Measurements from ENCODE around the gene ARRDC1.

DNA sequence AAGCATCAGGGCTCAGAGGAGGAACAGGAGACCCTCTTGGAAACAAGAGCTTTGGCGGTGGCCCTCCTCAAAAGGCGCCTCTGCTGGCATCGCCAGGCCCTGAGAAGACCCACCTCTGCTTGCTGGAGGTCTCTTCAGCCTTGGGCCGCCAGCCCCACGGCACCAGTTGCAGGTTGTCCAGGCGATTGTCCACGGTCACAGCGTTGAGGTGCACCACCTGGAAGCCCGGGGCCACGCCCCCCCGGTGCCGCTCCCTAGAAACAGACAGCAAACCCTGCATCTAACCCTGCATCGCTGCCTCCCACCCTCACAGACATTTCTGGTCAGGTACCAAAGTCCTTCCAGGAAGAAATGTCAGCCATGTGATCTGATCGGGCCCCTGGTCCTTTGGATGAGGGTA lies 18.6 kb upstream of the ARRDC1 start:
- TF ChIP-seq, protein P1, sequence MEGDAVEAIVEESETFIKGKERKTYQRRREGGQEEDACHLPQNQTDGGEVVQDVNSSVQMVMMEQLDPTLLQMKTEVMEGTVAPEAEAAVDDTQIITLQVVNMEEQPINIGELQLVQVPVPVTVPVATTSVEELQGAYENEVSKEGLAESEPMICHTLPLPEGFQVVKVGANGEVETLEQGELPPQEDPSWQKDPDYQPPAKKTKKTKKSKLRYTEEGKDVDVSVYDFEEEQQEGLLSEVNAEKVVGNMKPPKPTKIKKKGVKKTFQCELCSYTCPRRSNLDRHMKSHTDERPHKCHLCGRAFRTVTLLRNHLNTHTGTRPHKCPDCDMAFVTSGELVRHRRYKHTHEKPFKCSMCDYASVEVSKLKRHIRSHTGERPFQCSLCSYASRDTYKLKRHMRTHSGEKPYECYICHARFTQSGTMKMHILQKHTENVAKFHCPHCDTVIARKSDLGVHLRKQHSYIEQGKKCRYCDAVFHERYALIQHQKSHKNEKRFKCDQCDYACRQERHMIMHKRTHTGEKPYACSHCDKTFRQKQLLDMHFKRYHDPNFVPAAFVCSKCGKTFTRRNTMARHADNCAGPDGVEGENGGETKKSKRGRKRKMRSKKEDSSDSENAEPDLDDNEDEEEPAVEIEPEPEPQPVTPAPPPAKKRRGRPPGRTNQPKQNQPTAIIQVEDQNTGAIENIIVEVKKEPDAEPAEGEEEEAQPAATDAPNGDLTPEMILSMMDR (IDR thresholded peaks at IDR 0.05): no peak
- no peak for TF ChIP-seq POLR2A (IDR thresholded peaks at IDR 0.05)
